Measurements from ENCODE around the gene PRKCG. TPM values are rescaled to one million over a fixed set of nuclear protein-coding genes. Genes with fewer than 3 reads are reported as not detected.

Gene PRKCG
- polyA plus RNA-seq, 3 donors = 0.01 TPM; not detected in 2

- intact Hi-C loops (cut with micrococcal nuclease) = no loop called here
- Mint-ChIP-seq H3K4me3 (peak overlapping the region in 1 of 2 donors; percentile 85), H3K9me3 (peaks cover 12 to 19% (median 14%) of the 10 kb centered on the region in 7 donors), H3K4me1 (peaks cover 5% of the 10 kb centered on the region), H3K27ac (no peak overlapping the region), H3K27me3 (ENCODE audit: low read depth in 3 of 3) (peaks cover 52 to 67% (median 66%) of the 10 kb centered on the region in 3 donors), H3K36me3 (peaks cover 5 to 7% of the 10 kb centered on the region in 2 donors)
- no peaks in the 10 kb centered on the region for H3K36me3 ChIP-seq (replicated peaks in 1 of 2; ENCODE audit: control insufficient read depth in 1 of 2, insufficient read depth in 2 of 2, low read length in 2 of 2)
- H3K27ac ChIP-seq (ENCODE audit: low read depth in 1 of 2, low read length in 2 of 2) = no peak overlapping the region
- WGBS (ENCODE audit: insufficient coverage) = 13% methylated on average over 48 of the region's 55 CpGs
- no peak for DNase-seq
- peaks cover 6 to 20% of the 10 kb centered on the region in 2 donors for H3K9me3 ChIP-seq (replicated peaks in 1 of 2; ENCODE audit: control insufficient read depth in 1 of 2, insufficient read depth in 1 of 2, low read length in 2 of 2)
- peaks cover 22 to 48% of the 10 kb centered on the region in 2 donors for H3K27me3 ChIP-seq (ENCODE audit: control insufficient read depth in 2 of 2, insufficient read depth in 2 of 2, low read length in 2 of 2)
- H3K9ac ChIP-seq (ENCODE audit: insufficient read depth, low read length, poor library complexity, severe bottlenecking) = no peak overlapping the region
- H3K79me2 ChIP-seq (ENCODE audit: insufficient read depth, low read length) = no peaks in the 10 kb centered on the region
- no peaks in the 10 kb centered on the region for H4K20me1 ChIP-seq (ENCODE audit: insufficient read depth, low read length)
- H3K4me2 ChIP-seq (replicated peaks; ENCODE audit: extremely low read depth, low read length, poor library complexity, severe bottlenecking) = no peak overlapping the region
- no peaks in the 10 kb centered on the region for H3K4me1 ChIP-seq (ENCODE audit: control insufficient read depth in 1 of 2, insufficient read depth in 2 of 2, low read length in 2 of 2)
- H3K4me3 ChIP-seq (replicated peaks in 1 of 3; ENCODE audit: low read depth in 2 of 3, low read length in 3 of 3) = no peak overlapping the region
- H2AFZ ChIP-seq (ENCODE audit: insufficient read depth, low read depth, low read length, poor library complexity, severe bottlenecking) = no peak overlapping the region
- no peak for TF ChIP-seq CTCF (IDR thresholded peaks at IDR 0.05)
These were observed 60.2 kb downstream of the PRKCG start for GRCh38 chr19:53942001-53942786.

GRCh38 chr19:53944416-53944815 is 62.4 kb downstream of the PRKCG start:
- no peak for TF ChIP-seq CTCF (IDR thresholded peaks at IDR 0.05)
- peaks cover 6 to 20% of the 10 kb centered on the region in 2 donors for H3K9me3 ChIP-seq (replicated peaks in 1 of 2; ENCODE audit: control insufficient read depth in 1 of 2, insufficient read depth in 1 of 2, low read length in 2 of 2)
- 100% methylated on average over 2 of the region's 4 CpGs for WGBS (ENCODE audit: insufficient coverage)
- no peaks in the 10 kb centered on the region for H4K20me1 ChIP-seq (ENCODE audit: insufficient read depth, low read length)
- DNase-seq = no peak
- H2AFZ ChIP-seq (ENCODE audit: insufficient read depth, low read depth, low read length, poor library complexity, severe bottlenecking) = no peak overlapping the region
- H3K27ac ChIP-seq (ENCODE audit: low read depth in 1 of 2, low read length in 2 of 2) = no peak overlapping the region
- no peak overlapping the region for H3K4me3 ChIP-seq (replicated peaks in 1 of 3; ENCODE audit: low read depth in 2 of 3, low read length in 3 of 3)
- no peaks in the 10 kb centered on the region for H3K36me3 ChIP-seq (replicated peaks in 1 of 2; ENCODE audit: control insufficient read depth in 1 of 2, insufficient read depth in 2 of 2, low read length in 2 of 2)
- peaks cover 5 to 7% of the 10 kb centered on the region in 2 donors for H3K36me3 Mint-ChIP-seq
- peaks cover 12 to 19% (median 16%) of the 10 kb centered on the region in 7 donors for H3K9me3 Mint-ChIP-seq
- intact Hi-C loops (cut with micrococcal nuclease) = no loop called here
- no peaks in the 10 kb centered on the region for H3K79me2 ChIP-seq (ENCODE audit: insufficient read depth, low read length)
- no peak overlapping the region for H3K4me3 Mint-ChIP-seq
- H3K4me1 ChIP-seq (ENCODE audit: control insufficient read depth in 1 of 2, insufficient read depth in 2 of 2, low read length in 2 of 2) = no peaks in the 10 kb centered on the region
- H3K9ac ChIP-seq (ENCODE audit: insufficient read depth, low read length, poor library complexity, severe bottlenecking) = no peak overlapping the region
- peaks cover 22 to 51% of the 10 kb centered on the region in 2 donors for H3K27me3 ChIP-seq (ENCODE audit: control insufficient read depth in 2 of 2, insufficient read depth in 2 of 2, low read length in 2 of 2)
- H3K4me2 ChIP-seq (replicated peaks; ENCODE audit: extremely low read depth, low read length, poor library complexity, severe bottlenecking) = no peak overlapping the region
- H3K27me3 Mint-ChIP-seq (ENCODE audit: low read depth in 3 of 3) = peaks cover 58 to 73% (median 70%) of the 10 kb centered on the region in 3 donors
- no peak overlapping the region for H3K27ac Mint-ChIP-seq
- peaks cover 5% of the 10 kb centered on the region for H3K4me1 Mint-ChIP-seq

Data from CD14-positive monocyte (primary cell).